ENCODE data around the gene PREPL.

- TF ChIP-seq ZNF724P (CRISPR knock-in tag; IDR thresholded peaks at IDR 0.05; ENCODE audit: borderline replicate concordance): no peak
- no peak for TF ChIP-seq PRPF4 (IDR thresholded peaks at IDR 0.05; ENCODE audit: low read depth, low read length, poor library complexity, severe bottlenecking)
- no peak for TF ChIP-seq KLF16 (CRISPR knock-in tag; IDR thresholded peaks at IDR 0.05)
- no peak for TF ChIP-seq JUND (CRISPR knock-in tag; IDR thresholded peaks at IDR 0.05)
Measured at GRCh38 chr2:44273596-44273995, 87.7 kb downstream of the PREPL start.
